Stimulated activated CD4-positive, alpha-beta T cell treated with anti-CD3 and anti-CD28 coated beads, TNF-alpha, amount 100 ng/mL, for 24 hours (primary cell): ENCODE measurements around the gene KIDINS220.

Experiments
- DNase-seq, 3 experiments: peaks; one replicate each; pipeline ENCODE4 v3.0.0-alpha.2; 2020; ENCODE audit warnings: low read depth in 3 of 3

KIDINS220 gene

DNA sequence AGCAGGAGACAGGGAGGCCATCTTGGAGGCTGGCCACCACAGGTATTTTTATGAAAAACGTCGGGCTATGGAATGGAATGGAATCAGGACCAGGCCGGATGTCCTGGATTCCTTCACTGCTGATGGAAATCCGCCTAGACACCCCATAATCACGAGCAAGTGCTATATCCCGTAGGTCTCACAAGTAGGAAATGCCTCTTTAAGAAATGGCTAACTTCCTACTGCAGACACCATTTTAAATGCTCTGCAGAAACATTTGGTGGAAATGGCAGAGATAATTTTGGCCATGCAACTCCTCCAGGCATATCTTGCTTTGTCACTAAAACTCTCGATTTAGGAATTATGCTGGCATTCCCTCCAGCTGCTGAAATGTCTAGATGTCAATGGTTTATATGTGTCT, 137.6 kb downstream of the KIDINS220 start:
- DNase-seq = no peak

DNA sequence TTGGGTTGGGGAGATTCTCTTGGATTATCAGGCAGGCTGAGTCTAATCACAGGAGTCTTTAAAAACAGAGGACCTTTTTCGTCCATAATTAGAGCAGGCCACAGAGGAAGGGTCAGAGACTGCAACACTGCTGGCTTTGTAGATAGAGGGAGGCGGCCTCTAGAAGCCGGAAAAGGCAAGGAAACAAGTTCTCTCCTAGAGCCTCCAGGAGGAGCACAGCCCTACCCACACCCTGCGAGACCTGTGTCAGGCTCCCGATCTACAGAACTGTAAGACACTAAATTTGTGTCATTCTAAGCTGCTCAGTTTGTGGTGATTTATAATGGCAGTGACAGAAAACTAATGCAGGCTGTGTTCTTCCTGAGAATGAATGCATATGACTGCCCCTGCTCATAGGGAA, 140.2 kb downstream of the KIDINS220 start:
- DNase-seq = no peak

DNA sequence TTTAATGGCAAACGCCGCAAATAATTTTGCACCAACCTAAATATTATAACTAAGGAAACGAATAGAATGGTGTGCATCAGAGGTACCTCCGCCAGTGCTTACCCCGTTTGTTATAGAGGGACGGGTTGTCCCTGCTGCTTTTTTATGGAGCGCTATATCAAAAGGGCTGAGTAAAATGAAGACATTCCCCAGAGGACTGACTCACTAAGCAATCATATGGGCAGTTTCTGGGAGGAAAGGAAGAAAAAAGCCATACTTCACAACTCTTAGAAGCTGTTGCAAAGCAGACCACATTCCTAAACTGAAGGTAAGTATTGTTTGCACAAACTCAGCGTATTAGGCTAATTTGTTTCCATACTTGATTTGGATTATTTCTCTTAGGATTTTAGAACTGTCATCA, 142.7 kb downstream of the KIDINS220 start:
- no peak for DNase-seq

DNA sequence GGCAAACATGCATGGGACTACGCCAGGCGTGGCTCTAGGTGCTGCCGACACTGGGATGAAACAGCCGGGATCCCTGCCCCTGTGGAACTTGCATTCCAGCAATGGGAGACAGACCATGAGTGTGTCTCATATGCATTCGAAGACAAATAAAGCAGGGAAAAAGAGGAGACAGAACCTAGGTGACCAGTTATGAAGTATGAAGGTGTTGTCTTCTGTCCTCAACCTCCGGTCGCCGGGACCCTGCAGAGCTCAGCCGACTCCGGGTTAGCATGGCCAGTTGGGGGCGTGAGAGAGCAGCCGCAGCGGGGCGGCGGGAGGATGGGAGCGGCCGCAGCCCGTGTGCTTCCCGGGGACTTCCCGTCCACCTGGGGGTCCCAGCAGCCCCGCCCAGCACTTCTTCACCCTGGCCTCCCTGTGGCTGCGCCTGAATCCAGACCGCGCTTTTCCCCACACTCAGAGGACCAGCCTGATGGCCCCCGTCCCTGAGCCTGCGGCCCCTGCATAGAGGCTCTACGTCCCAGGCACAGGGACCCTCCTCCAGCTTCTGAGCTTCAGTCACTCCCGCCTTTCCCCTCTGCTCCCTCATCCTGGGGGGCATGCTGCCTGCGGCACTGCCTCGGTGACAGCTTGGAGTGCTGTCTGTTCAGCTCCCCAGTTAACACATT, 144.1 kb downstream of the KIDINS220 start:
- DNase-seq = peak in 1 of 3 experiments; percentile 35

DNA sequence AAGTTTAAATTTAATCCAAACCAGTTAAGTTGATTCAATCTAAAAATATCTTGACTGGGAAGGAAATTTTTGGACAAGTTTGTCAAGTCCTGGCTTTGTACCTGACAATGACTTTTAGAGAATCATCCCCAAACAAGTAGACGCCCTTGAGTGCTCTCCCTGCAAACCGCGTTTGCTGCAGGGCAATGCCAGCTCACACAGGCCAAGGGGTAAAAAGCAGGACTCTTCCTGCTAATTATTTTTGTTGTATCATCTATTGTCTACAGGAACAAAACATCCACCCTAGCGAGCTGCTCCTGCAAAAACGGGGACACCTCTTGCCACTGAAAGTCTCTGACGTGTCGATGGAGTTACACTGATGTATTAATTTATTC, 144.6 kb downstream of the KIDINS220 start:
- DNase-seq = no peak

DNA sequence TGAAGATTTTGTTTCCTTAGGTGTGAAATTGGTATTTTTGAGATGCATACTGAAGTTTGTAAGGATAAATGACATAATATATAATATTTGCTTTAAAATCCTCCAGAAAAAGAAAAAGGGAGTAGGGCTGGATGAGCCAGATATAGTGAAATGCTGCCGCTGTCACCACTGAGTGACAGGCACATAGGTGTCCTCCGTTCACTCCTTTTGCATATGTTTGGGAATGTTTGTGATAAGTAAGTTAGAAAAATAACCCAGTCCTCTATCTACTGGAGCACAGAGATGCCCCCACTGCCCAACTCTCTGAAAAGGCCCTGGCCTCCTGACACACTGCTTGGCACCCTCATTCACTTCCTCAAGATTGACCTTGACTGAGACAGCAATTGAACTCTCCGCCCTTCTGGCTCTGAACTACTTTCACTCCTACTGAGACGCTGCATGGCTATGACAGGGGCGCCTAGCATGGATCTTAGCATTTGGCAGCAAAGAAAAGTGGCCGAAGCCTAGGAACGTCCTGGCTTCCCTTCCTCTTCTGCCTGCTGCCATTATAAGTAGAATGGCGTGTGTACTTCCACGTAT, 145.5 kb downstream of the KIDINS220 start:
- no peak for DNase-seq

DNA sequence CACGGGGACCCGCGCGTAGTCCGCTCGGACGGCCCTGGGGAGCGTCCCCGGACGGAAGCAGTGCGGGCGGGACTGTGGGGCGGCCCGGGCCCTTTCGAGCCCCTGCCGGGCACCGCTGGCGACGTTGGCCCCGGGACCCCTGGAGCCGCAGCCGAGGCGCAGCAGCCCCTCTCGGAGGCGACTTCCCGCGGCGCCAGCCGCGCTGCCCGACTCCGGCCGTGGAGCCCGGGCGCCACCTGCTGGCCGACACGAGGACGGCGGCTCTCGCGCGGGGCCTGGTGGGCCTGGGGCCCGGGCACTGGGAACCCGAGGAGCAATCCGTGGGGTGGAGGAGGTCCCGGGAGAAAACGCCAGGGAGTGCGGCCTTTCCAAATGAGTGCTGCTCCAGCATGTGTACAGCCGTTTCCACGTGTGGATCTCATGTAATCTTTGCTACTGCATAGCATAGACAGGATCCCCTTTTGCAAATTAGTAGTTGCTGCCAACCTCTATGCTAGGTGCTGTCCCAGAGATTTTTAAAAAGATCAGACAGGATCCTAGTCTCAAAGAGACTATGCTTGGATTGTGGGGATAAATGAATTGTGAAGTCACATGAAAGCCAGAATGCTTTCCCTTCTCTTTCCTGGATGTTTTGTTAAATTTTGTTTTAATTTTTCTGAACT, 151.6 kb downstream of the KIDINS220 start:
- peak; percentile 68 to 74 (median 70) for DNase-seq

DNA sequence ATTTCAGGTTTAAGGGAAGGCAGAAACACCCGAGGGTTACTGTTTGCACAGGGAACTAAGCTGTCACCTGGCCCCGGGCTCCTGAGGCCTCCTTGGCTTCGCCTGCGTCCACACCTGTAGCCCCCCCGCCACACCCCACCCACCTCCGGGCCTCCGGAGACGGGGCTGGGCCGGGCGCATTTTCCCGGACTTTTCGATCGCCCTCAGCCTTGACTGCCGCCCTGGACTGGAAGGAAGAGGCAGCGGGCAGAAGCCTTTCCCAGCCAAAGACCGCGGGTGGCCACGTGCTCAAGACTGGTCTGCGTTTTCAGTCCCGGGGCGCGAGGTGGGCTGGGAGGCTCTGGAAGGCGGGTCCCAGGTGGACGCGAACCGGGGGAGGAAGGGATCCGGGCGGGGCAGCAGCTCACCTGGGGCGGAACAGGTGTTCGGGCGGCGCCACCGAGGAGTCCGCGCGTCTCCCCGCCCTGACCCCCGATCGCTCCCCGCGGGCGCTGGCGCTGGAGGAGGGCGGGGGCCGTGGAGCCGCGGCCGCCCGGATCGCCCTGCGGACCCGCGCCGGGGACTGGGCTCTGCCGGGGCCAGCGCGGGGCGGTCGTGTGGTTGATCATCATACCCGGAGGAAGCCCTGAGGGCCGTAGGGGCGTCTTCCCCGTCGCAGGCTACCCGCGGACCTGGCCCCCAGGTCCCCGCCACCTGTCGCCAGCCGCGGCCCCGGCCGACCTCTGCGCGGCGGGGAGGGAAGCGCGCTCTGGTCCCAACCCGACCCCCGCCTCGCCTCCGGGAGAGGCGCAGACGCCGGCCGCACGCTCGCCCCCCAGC, 152.3 kb downstream of the KIDINS220 start:
- peak in 2 of 3 experiments; percentile 42 to 55 for DNase-seq

DNA sequence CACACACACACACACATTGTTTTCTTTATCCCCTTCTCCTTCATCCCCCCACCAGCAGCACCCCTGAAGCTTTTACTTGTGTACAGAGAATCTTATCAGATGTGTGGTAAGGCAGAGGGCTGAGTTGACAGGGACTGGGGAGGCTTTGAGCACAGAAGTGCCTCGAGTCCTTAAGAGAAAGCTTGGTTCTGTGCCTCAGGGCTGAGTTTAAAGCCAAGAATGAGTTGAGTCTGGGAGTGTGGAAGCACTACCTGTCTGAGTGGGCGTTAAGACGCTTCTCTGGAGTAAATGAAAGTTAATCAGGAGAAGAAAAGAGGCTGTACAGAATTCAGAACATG, 152.9 kb downstream of the KIDINS220 start:
- peak in 2 of 3 experiments; percentile 22 to 27 for DNase-seq

DNA sequence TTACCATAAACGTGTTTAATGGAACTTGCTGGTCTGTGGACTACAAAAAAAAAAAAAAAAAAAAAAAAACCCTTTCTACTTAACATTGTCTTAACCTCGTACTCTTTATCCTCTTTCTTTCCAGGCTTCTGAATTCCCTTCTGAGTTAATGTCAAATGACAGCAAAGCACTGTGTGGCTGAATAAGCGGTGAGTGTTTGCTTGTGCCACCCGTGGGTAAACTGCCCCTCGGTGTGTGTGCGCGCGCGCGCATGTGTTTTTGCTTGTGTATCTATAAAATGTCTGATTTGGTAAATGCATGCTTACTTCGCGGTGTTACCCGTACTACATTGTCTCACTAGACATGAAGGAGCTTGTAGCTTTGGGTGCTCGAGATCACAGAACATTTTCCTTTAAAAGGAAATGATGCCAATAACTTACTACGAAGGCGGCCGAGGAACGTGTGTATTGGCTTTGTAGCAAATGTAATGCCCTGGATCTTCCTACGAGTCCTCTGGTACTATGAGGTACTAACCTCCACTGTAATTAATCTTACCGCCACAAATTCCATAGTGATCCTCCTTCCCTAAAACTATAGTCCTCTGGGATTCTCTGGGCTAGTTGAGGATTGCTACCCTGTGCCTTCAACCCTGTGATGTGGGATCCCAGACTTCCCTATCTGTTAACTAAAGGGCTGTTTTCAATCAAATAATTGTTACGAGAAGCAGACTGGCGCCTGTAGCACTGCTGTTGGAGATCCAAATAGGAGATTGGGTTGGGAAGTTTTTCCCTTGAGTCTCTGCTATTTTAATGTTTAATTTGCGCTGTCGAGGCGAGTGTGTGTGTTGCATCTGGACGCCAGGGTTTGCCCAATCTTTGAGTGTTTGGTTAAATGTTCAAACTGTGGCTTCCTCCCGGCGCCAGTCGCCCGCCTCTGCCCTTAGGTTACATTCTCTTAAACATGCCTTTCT, 154.4 kb downstream of the KIDINS220 start:
- peak in 1 of 3 experiments; percentile 33 for DNase-seq

DNA sequence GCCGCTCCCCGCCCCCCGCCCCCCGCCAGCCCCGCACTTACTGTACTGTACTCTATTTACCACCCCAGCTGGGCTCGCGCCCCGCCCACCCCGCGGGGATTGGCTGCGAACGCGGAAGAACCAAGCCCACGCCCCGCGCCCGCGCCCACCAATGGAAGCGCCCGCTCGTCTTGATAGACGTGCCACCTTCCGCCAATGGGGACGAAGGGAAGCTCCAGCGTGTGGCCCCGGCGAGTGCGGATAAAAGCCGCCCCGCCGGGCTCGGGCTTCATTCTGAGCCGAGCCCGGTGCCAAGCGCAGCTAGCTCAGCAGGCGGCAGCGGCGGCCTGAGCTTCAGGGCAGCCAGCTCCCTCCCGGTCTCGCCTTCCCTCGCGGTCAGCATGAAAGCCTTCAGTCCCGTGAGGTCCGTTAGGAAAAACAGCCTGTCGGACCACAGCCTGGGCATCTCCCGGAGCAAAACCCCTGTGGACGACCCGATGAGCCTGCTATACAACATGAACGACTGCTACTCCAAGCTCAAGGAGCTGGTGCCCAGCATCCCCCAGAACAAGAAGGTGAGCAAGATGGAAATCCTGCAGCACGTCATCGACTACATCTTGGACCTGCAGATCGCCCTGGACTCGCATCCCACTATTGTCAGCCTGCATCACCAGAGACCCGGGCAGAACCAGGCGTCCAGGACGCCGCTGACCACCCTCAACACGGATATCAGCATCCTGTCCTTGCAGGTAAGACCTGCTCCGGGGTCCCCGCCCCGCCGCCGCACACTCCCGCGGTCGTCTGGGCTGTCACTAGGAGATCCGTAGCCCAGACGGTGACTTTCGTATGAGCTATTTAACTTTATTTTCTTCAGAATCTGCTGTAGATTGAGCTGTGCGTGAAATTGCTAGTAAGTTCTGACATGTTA, 155.4 kb downstream of the KIDINS220 start, which contains the start of gene ID2:
TSS of gene ID2 (plus strand) at position 271 of the 907 bp plus-strand sequence. CDS start at position 381, 110 bp downstream.
- DNase-seq = peak; percentile 96 to 98 (median 97)

DNA sequence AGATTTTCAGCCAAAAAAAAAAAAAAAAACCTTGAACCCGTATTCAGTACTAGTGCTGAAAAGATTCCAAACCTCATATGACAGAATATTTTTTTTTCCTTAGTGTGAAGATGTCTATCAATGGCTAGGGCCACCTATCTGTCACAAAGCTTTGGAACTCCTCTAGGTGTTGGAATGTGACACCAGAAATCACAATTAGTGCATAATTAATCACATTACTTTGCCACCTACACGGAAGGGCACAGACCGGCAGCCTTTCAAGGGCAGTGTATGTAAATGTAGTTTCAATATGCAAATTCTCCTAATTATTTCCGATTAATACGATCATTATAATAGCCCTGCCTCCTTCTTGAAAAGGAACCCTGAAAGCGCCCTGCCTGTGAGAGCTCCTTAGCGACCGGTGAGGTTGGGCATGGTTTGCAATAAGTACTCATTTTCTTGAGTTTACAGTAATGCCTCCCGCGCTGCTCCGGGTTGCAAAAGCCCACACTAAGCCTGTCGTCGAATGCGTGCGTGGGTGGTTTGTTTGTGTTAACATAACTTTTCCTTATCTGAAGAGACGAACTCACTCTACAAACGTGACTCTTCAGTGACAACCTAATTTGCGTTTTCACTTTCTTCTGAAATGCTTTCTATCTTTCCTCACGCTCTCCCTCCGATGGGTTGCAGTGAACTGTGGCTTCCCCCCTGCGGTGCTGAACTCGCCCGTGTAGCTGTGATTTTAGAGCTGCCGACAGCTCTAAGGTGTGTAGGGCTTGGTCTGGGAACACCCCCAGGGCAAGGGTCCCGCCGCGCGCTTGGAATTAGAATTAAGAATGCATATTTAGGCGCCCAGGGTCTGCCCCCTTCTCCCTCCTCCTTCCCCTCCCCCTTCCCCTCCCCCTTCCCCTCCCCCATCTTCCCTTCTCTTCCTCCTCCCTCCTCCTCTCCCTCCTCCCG, 156.3 kb downstream of the KIDINS220 start:
- DNase-seq = peak; percentile 80 to 90 (median 82)

DNA sequence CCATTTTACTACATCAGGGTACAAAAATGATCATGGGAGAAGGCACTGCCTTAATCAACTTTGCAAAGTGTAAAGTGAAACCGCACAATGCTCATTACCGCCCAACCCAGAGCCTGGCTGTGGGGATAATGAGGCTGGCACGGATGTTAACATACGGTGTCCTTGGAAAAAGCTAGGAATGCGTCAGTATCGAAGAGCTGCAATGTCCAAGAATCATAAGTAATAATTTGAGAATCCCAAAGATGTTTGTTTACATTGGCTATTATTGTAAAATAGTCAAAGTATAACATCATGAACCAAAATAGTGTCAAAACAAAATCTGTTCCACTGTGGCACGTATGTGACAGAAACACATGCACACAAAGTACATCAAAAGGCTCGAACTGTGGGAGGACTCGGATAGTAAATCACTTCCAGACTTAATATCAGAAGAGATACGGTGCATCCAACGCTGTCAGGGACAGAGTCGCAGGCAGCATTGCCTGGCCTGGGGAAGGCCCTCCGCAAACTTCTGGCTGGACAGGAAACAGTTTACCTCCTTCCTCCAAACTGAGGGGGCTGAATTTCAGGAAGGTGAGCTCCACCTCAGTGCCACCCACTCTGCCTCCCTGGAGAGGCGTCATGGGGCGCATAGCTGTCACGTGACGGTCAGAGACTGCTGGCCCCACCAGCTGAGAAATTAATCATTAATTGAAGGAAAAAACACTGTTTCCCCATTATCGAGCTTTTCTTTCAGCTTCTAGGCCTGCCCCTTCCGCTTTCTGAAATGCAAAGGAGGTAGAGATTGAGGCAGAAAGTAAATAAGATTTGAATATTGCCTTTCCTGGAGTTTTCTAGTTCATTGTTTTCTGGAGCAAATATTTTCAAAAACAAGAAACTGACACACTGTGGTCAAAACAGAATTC, 157.3 kb downstream of the KIDINS220 start:
- no peak for DNase-seq

DNA sequence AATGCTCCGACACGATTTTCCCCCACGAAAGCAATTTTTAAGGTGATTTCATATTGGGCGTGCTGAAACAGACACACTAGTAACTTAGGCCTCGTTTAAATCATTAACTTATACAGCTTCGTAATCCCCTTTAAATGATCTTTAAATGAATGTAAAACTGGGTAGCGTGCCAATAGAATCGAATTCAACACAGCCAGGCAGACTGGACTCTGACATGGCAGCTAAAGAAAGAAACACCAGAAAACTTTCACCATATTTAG, 157.9 kb downstream of the KIDINS220 start:
- DNase-seq = no peak
